ENCODE data around the gene GOLPH3. TPM values are rescaled to one million over a fixed set of nuclear protein-coding genes. Genes with fewer than 3 reads are reported as not detected.
A peak's percentile ranks its signal among the peaks of the same experiment; 100 is the strongest.
"Not testable (repeated sequence)": the region's sequence is repeated elsewhere in the genome, so short reads cannot be mapped to it uniquely, and the experiment has no call there.

Gene GOLPH3
- total RNA-seq, 1 donor from 2014 or later: 64.6 TPM

- DNase-seq: peak; percentile 56
Measured at GRCh38 chr5:32098291-32098690, 75.8 kb downstream of the GOLPH3 start.

GRCh38 chr5:32096891-32097595 lies 77.1 kb downstream of the GOLPH3 start:
- peak; percentile 44 for DNase-seq

- peak; percentile 21 for DNase-seq
Measured at GRCh38 chr5:32095261-32095671, 78.9 kb downstream of the GOLPH3 start.

GRCh38 chr5:32094691-32095090 lies 79.4 kb downstream of the GOLPH3 start:
- DNase-seq: no peak

GRCh38 chr5:32092938-32093812 lies 80.9 kb downstream of the GOLPH3 start:
- peak; percentile 89 for DNase-seq

GRCh38 chr5:32090755-32091128 lies 83.4 kb downstream of the GOLPH3 start:
- no peak for DNase-seq

GRCh38 chr5:32090026-32090754 lies 83.9 kb downstream of the GOLPH3 start:
- no peak for DNase-seq

GRCh38 chr5:32089146-32090000 lies 84.7 kb downstream of the GOLPH3 start:
- no peak for DNase-seq

GRCh38 chr5:32088214-32088613 lies 85.9 kb downstream of the GOLPH3 start:
- no peak for DNase-seq

- DNase-seq: no peak
Measured at GRCh38 chr5:32087086-32088082, 86.7 kb downstream of the GOLPH3 start.

GRCh38 chr5:32083981-32084430 lies 90.1 kb downstream of the GOLPH3 start:
- DNase-seq: no peak

- DNase-seq: no peak
Measured at GRCh38 chr5:32082701-32083100, 91.4 kb downstream of the GOLPH3 start.

GRCh38 chr5:32080565-32080964 lies 93.6 kb downstream of the GOLPH3 start:
- DNase-seq: not testable (repeated sequence)

- DNase-seq: not testable (repeated sequence)
Measured at GRCh38 chr5:32078855-32079254, 95.3 kb downstream of the GOLPH3 start.

GRCh38 chr5:32076699-32077695 lies 97.1 kb downstream of the GOLPH3 start:
- DNase-seq: peak; percentile 84
